ENCODE results near the gene PNMA8B.

PNMA8B gene

DNA sequence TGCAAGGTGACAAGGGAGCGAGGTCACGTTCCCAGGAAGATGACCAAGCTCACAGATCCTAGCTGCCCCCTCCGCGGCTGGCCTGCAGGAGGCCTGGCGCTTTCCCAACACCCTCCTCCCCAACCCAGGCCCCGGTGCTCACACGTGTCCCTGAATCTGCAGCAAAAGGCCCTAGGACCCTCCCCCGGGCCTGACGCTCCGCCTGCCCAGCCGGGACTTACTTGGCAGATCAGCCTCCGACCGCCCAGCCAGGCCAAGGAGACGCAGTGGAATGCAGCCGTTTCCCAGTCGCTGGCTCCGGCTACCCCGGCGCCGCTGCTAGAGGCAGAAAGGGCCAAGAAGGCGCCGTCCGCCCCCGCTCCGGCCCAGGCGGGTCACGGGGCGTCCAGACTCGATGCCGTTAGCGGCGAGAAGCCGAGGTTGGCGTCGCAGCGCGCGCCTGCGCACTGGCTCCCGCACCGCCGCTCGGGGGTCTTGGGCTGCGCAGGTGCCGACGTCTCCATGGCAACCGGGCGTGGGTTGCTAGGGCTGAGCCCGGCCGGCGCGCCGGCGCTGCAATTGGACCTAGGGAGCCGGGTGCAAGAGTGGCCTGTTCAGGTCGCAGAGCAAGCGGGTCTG is 24.4 kb downstream of the PNMA8B start, which contains the start of gene PNMA8A:
PNMA8A (minus strand) TSS at position 448 of the 618 bp plus-strand sequence. CDS start 528 bp downstream, outside the sequence.
- DNase-seq (ENCODE audit: low read depth) = no peak
- TF ChIP-seq, protein P1, sequence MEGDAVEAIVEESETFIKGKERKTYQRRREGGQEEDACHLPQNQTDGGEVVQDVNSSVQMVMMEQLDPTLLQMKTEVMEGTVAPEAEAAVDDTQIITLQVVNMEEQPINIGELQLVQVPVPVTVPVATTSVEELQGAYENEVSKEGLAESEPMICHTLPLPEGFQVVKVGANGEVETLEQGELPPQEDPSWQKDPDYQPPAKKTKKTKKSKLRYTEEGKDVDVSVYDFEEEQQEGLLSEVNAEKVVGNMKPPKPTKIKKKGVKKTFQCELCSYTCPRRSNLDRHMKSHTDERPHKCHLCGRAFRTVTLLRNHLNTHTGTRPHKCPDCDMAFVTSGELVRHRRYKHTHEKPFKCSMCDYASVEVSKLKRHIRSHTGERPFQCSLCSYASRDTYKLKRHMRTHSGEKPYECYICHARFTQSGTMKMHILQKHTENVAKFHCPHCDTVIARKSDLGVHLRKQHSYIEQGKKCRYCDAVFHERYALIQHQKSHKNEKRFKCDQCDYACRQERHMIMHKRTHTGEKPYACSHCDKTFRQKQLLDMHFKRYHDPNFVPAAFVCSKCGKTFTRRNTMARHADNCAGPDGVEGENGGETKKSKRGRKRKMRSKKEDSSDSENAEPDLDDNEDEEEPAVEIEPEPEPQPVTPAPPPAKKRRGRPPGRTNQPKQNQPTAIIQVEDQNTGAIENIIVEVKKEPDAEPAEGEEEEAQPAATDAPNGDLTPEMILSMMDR (IDR thresholded peaks at IDR 0.05; ENCODE audit: low read depth, low read length, missing control alignments) = no peak
- in situ Hi-C loops (cut with HindIII; ENCODE audit: low sequenced_read_pairs) = no loop called here
- H3K4me3 ChIP-seq (ENCODE audit: low read depth, low read length) = peak within 1 kb of the TSS; percentile 43

DNA sequence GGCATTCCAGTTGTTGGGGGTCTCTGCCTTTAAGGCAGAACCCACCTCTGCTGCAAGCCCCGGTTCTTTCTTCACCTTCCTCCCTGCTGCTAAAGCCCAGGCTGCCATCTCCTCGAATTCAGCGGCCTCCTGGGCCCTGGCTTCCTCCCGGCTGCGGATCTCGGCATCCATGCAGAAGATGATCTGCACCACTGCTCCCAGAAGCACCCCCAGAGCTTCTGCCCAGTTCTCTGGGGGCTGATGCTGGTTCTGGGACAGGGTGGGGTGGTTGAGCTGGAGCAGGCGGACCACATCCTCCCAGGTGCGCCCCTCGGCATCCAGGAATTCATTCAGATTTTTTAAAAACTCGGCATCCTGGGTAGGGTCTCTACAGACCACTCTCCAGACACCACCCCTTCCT is 25.3 kb downstream of the PNMA8B start:
- TF ChIP-seq, protein P1 (IDR thresholded peaks at IDR 0.05; ENCODE audit: low read depth, low read length, missing control alignments) = no peak
- H3K4me3 ChIP-seq (ENCODE audit: low read depth, low read length) = no peak overlapping the region
- no peak for DNase-seq (ENCODE audit: low read depth)
- in situ Hi-C loops (cut with HindIII; ENCODE audit: low sequenced_read_pairs) = no loop called here

DNA sequence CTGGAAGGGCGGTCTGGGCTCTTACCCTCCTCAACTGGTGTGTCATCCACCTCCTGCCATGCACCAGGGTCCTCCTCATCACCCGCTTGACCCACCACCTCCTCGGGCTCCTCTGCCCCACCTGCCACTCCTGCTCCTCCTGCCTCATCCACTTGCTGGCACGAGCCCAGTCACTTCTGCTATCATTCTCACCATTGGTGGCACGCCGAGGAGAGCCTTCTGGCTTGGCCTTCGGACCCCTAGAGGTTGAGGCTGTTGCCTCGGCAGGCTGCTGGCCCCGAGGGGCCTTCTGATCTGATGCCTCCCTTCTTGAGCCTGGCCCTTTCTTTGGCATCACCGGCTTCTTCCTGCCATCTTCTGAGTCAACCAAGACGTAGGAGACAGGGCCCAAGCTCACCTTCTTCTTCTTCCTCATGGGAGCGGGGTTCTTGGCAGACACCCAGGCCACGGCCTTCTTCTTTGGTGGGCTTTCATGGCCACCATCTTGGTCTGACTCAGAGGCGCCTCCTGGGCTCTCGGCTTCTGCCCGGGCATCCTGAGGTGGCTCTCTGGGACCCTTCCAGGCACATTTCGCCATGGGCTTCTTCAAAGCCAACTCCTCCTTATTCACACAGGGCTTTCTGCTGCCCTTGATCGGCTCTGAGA is 26.0 kb downstream of the PNMA8B start:
- H3K4me3 ChIP-seq (ENCODE audit: low read depth, low read length) = no peak overlapping the region
- in situ Hi-C loops (cut with HindIII; ENCODE audit: low sequenced_read_pairs) = no loop called here
- DNase-seq (ENCODE audit: low read depth) = no peak
- TF ChIP-seq, protein P1 (IDR thresholded peaks at IDR 0.05; ENCODE audit: low read depth, low read length, missing control alignments) = no peak

DNA sequence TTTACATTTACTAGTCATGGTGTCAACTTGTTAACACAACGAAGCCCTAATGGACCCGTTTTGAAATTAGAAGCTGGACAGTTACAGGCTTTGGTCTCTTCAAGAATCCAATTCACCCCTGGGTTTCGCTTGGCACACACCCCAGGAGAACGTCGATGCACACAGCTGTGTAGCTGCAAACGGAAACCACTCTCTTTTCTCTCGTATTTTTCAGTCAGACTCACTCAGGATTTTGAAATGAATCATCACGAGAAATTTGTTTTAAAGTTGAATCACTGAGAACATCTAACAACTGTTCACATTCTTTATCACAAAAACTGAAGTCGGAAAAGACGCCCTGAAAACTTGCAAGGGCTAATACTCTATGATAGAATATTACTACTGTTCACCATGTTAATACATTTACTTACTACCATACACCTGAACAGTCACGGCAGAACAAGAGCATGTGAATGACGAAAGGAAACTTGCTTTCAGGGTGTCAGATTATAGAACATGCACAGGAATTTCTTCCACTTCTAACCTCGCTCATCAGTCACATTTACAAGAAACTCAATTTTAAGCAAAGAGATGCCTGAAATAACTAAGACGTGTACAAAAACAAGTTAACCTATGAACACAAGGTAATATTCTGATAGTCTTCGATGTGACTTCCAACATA is 29.0 kb downstream of the PNMA8B start:
- in situ Hi-C loops (cut with HindIII; ENCODE audit: low sequenced_read_pairs) = no loop called here
- H3K4me3 ChIP-seq (ENCODE audit: low read depth, low read length) = no peak overlapping the region
- TF ChIP-seq, protein P1 (IDR thresholded peaks at IDR 0.05; ENCODE audit: low read depth, low read length, missing control alignments) = no peak
- peak; percentile 87 for DNase-seq (ENCODE audit: low read depth)

DNA sequence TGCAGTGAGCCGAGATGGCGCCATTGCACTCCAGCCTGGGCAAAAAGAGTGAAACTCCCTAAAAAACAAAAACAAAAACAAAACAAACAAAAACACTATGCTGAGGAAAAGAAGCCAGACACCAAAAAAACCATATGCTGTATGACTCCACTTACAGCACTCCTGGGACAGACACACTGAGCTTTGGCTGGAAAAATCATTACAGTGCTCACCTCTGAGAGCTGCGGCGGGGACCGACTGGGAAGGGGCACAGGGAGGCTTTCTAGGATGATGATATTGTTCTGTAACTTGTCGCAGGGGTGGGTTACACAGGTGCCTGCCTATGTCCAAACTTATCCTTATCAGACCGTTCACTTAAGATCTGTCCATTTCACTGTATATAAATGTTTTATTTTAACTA is 32.2 kb downstream of the PNMA8B start:
- no peak for DNase-seq (ENCODE audit: low read depth)
- in situ Hi-C loops (cut with HindIII; ENCODE audit: low sequenced_read_pairs) = no loop called here

DNA sequence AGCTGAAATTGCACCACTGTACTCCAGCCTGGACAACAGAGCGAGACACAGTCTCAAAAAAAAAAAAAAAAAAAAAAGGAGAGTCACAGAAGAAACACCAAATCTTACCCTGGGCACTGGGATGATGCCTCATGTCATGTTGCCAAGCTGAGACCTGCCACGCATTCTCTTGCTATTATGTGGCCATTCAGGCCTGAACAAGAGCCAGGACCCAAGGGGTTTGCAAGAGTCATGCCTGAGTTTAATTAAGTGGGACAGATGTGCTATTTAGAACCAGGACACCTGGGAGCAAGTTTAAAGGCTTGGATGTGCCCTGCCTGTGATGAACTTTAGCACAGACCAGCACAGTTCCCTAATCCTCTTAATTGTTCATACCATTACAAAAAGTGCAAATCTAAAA is 34.1 kb downstream of the PNMA8B start:
- in situ Hi-C loops (cut with HindIII; ENCODE audit: low sequenced_read_pairs) = no loop called here
- TF ChIP-seq, protein P1 (IDR thresholded peaks at IDR 0.05; ENCODE audit: low read depth, low read length, missing control alignments) = no peak
- no peak overlapping the region for H3K4me3 ChIP-seq (ENCODE audit: low read depth, low read length)
- DNase-seq (ENCODE audit: low read depth) = no peak

More for the DNA sequence above, 32.2 kb downstream of the PNMA8B start:
- TF ChIP-seq, protein P1 (IDR thresholded peaks at IDR 0.05; ENCODE audit: low read depth, low read length, missing control alignments) = no peak
- no peak overlapping the region for H3K4me3 ChIP-seq (ENCODE audit: low read depth, low read length)
